Liver (tissue), 9 donors: Measurements from ENCODE around the gene PADI6. TPM values are rescaled to one million over a fixed set of nuclear protein-coding genes. Genes with fewer than 3 reads are reported as not detected.

Experiments
- DNase-seq: peaks from one replicate; pipeline ENCODE4 v3.0.0-alpha.2; 2017; ENCODE audit warnings: low spot score
- H3K27ac ChIP-seq, 2 donors: one replicate each; pipeline ENCODE4 v1.7.0; 2013; ENCODE audit warnings: inconsistent platforms in 2 of 2, low read length in 2 of 2, control low read depth in 1 of 2, low read depth in 1 of 2, mild to moderate bottlenecking in 1 of 2
- H3K27me3 ChIP-seq, 4 donors: one replicate each; pipeline versions ENCODE4 v1.6.1 to v1.7.0; 2013; ENCODE audit warnings: low read length in 3 of 4, inconsistent platforms in 1 of 4, mild to moderate bottlenecking in 1 of 4, moderate library complexity in 1 of 4; ENCODE audit not compliant: control insufficient read depth in 4 of 4, insufficient read depth in 4 of 4
- H3K36me3 ChIP-seq, 4 donors: one replicate each; pipeline versions ENCODE4 v1.6.1 to v1.7.0; 2013; ENCODE audit warnings: low read length in 3 of 4, mild to moderate bottlenecking in 3 of 4, low read depth in 1 of 4, moderate library complexity in 1 of 4; ENCODE audit not compliant: control insufficient read depth in 4 of 4, insufficient read depth in 3 of 4
- H3K4me1 ChIP-seq, 4 donors: one replicate each; pipeline versions ENCODE4 v1.6.1 to v1.7.0; 2013; ENCODE audit warnings: low read length in 3 of 4, mild to moderate bottlenecking in 3 of 4, moderate library complexity in 1 of 4; ENCODE audit not compliant: control insufficient read depth in 4 of 4, insufficient read depth in 4 of 4
- H3K4me3 ChIP-seq, 3 donors: one replicate each; pipeline versions ENCODE4 v1.6.1 to v1.7.0; 2013; ENCODE audit warnings: low read length in 3 of 3, control low read depth in 1 of 3, low read depth in 1 of 3, mild to moderate bottlenecking in 1 of 3
- H3K9ac ChIP-seq, 2 donors: one replicate each; pipeline ENCODE4 v1.7.0; 2013; ENCODE audit warnings: low read length in 2 of 2, mild to moderate bottlenecking in 2 of 2, moderate library complexity in 2 of 2, control low read depth in 1 of 2, low read depth in 1 of 2
- H3K9me3 ChIP-seq, 4 donors: one replicate each; pipeline versions ENCODE4 v1.6.1 to v1.7.0; 2013; ENCODE audit warnings: low read length in 3 of 4; ENCODE audit not compliant: control insufficient read depth in 4 of 4
- EGR1 ChIP-seq, 2 donors: IDR thresholded peaks; 2 replicates each; pipeline ENCODE4 v1.6.1; 2016 to 2018; ENCODE audit warnings: antibody characterized with exemption in 2 of 2, low read depth in 2 of 2
- GABPA ChIP-seq, 2 donors: IDR thresholded peaks in 1 of 2; conservative IDR thresholded peaks in 1 of 2; 2 replicates each; pipeline ENCODE4 v1.6.1; 2016; ENCODE audit warnings: antibody characterized with exemption in 2 of 2, mild to moderate bottlenecking in 1 of 2, moderate library complexity in 1 of 2
- HNF4A ChIP-seq, 2 donors: conservative IDR thresholded peaks; 2 replicates each; pipeline ENCODE4 v1.6.1; 2016; ENCODE audit warnings: antibody characterized with exemption in 2 of 2, mild to moderate bottlenecking in 2 of 2
- HNF4G ChIP-seq: IDR thresholded peaks from 2 replicates; pipeline ENCODE4 v1.6.1; 2016; ENCODE audit warnings: antibody characterized with exemption
- JUND ChIP-seq, 2 donors: IDR thresholded peaks; 2 replicates each; pipeline ENCODE4 v1.6.1; 2016; ENCODE audit warnings: antibody characterized with exemption in 2 of 2
- NR2F2 ChIP-seq: IDR thresholded peaks from 2 replicates; pipeline ENCODE4 v1.6.1; 2016; ENCODE audit warnings: antibody characterized with exemption
- RAD21 ChIP-seq, 2 donors: IDR thresholded peaks; 2 replicates each; pipeline ENCODE4 v1.6.1; 2016; ENCODE audit warnings: antibody characterized with exemption in 2 of 2, mild to moderate bottlenecking in 2 of 2
- RXRA ChIP-seq, 2 donors: IDR thresholded peaks; 2 replicates each; pipeline ENCODE4 v1.6.1; 2017 to 2018; ENCODE audit warnings: antibody characterized with exemption in 2 of 2, mild to moderate bottlenecking in 1 of 2
- SP1 ChIP-seq: IDR thresholded peaks from 2 replicates; pipeline ENCODE4 v1.6.1; 2018; ENCODE audit warnings: antibody characterized with exemption, mild to moderate bottlenecking
- TAF1 ChIP-seq: conservative IDR thresholded peaks from 2 replicates; pipeline ENCODE4 v1.6.1; 2016; ENCODE audit warnings: antibody characterized with exemption, mild to moderate bottlenecking
- YY1 ChIP-seq: IDR thresholded peaks from 2 replicates; pipeline ENCODE4 v1.6.1; 2016; ENCODE audit warnings: antibody characterized with exemption, mild to moderate bottlenecking
- WGBS: extraction: QIAGEN DNeasy Blood & Tissue Kit; methylation state at CpG from one replicate; pipeline ENCODE4 v1.1.7; 2013; 5-methylcytosine and 5-hydroxymethylcytosine counted together
- polyA plus RNA-seq, 2 donors: library from polyadenylated mRNA; stranded (reverse) in 1 of 2; unstranded in 1 of 2; fragments of 200-250 nt in 1 of 2; fragments of >200 nt in 1 of 2; fragmentation: Nextera tagmentation in 1 of 2; extraction: Ambion mirVana in 1 of 2; gene quantifications; one replicate each; pipeline versions ENCODE4 v1.2.1 to v1.2.3, GENCODE V29; 2013 to 2015
- total RNA-seq, 2 donors: library from RNA; depleted of rRNA; stranded (reverse); fragments of >200 nt; gene quantifications; one replicate each; pipeline ENCODE4 v1.2.3, GENCODE V29; 2014
- TF ChIP-seq, protein P1 (sequence below): IDR thresholded peaks from 2 replicates; pipeline ENCODE4 v1.6.1; 2016; ENCODE audit warnings: antibody characterized with exemption
- TF ChIP-seq, protein P2 (sequence below): IDR thresholded peaks from 2 replicates; pipeline ENCODE4 v1.6.1; 2016; ENCODE audit warnings: antibody characterized with exemption
- TF ChIP-seq, protein P3 (sequence below): IDR thresholded peaks from 2 replicates; pipeline ENCODE4 v1.6.1; 2016; ENCODE audit warnings: antibody characterized with exemption, mild to moderate bottlenecking
- TF ChIP-seq, protein P4 (sequence below): fragments of 150-350 bp; IDR thresholded peaks from 2 replicates; pipeline ENCODE4 v1.5.1; 2017; ENCODE audit warnings: improper control_type of control experiment, low read depth, low read length; ENCODE audit not compliant: missing input control
- TF ChIP-seq, protein P5 (sequence below): IDR thresholded peaks from 2 replicates; pipeline ENCODE4 v1.6.1; 2016; ENCODE audit warnings: antibody characterized with exemption
- donor health status: healthy.
- donor health status: healthy.
- donor health status: healthy.
- donor health status: healthy.
- donor health status: healthy.

The PADI6 gene
- total and polyA plus RNA-seq, 4 donors: not detected

DNA sequence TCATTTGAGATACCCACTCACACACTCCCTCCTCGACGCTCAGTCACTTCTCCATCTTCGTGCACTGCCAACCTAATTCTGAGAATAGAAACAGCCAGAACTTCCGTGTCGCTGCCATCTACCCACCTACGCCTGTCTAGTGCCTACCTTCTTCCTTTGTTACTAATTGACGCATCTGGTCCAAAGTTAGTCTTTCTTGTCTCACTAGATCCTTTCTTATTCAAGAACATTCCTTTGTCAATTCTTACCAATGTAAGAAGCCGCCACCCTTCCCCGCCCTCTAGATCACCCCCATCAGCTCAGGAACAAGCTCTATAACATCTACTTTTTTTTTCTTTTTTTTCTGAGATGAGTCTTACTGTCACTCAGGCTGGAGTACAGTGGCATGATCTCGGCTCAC, 3.7 kb downstream of the PADI6 start:
- H3K9ac ChIP-seq: no peak overlapping the region
- WGBS: 96% methylated on average over 10 of the region's 10 CpGs
- no peaks in the 10 kb centered on the region for H3K36me3 ChIP-seq
- no peak for TF ChIP-seq YY1
- no peak for TF ChIP-seq NR2F2
- TF ChIP-seq, protein P1, sequence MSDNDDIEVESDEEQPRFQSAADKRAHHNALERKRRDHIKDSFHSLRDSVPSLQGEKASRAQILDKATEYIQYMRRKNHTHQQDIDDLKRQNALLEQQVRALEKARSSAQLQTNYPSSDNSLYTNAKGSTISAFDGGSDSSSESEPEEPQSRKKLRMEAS: no peak
- TF ChIP-seq RXRA (IDR thresholded peaks at IDR 0.05): no peak
- no peak for TF ChIP-seq HNF4A (conservative IDR thresholded peaks at IDR 0.05)
- TF ChIP-seq, protein P2, sequence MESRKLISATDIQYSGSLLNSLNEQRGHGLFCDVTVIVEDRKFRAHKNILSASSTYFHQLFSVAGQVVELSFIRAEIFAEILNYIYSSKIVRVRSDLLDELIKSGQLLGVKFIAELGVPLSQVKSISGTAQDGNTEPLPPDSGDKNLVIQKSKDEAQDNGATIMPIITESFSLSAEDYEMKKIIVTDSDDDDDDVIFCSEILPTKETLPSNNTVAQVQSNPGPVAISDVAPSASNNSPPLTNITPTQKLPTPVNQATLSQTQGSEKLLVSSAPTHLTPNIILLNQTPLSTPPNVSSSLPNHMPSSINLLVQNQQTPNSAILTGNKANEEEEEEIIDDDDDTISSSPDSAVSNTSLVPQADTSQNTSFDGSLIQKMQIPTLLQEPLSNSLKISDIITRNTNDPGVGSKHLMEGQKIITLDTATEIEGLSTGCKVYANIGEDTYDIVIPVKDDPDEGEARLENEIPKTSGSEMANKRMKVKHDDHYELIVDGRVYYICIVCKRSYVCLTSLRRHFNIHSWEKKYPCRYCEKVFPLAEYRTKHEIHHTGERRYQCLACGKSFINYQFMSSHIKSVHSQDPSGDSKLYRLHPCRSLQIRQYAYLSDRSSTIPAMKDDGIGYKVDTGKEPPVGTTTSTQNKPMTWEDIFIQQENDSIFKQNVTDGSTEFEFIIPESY: no peak
- no peak for TF ChIP-seq TAF1
- no peak for TF ChIP-seq HNF4G
- TF ChIP-seq EGR1 (IDR thresholded peaks at IDR 0.05; ENCODE audit: low read depth in 2 of 2): no peak
- TF ChIP-seq GABPA (IDR thresholded peaks at IDR 0.05 in 1 of 2, conservative IDR thresholded peaks at IDR 0.05 in 1 of 2): no peak
- TF ChIP-seq JUND (IDR thresholded peaks at IDR 0.05): no peak
- no peak for TF ChIP-seq RAD21 (IDR thresholded peaks at IDR 0.05)
- TF ChIP-seq, protein P3, sequence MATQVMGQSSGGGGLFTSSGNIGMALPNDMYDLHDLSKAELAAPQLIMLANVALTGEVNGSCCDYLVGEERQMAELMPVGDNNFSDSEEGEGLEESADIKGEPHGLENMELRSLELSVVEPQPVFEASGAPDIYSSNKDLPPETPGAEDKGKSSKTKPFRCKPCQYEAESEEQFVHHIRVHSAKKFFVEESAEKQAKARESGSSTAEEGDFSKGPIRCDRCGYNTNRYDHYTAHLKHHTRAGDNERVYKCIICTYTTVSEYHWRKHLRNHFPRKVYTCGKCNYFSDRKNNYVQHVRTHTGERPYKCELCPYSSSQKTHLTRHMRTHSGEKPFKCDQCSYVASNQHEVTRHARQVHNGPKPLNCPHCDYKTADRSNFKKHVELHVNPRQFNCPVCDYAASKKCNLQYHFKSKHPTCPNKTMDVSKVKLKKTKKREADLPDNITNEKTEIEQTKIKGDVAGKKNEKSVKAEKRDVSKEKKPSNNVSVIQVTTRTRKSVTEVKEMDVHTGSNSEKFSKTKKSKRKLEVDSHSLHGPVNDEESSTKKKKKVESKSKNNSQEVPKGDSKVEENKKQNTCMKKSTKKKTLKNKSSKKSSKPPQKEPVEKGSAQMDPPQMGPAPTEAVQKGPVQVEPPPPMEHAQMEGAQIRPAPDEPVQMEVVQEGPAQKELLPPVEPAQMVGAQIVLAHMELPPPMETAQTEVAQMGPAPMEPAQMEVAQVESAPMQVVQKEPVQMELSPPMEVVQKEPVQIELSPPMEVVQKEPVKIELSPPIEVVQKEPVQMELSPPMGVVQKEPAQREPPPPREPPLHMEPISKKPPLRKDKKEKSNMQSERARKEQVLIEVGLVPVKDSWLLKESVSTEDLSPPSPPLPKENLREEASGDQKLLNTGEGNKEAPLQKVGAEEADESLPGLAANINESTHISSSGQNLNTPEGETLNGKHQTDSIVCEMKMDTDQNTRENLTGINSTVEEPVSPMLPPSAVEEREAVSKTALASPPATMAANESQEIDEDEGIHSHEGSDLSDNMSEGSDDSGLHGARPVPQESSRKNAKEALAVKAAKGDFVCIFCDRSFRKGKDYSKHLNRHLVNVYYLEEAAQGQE: no peak
- TF ChIP-seq SP1: no peak
- TF ChIP-seq, protein P4, sequence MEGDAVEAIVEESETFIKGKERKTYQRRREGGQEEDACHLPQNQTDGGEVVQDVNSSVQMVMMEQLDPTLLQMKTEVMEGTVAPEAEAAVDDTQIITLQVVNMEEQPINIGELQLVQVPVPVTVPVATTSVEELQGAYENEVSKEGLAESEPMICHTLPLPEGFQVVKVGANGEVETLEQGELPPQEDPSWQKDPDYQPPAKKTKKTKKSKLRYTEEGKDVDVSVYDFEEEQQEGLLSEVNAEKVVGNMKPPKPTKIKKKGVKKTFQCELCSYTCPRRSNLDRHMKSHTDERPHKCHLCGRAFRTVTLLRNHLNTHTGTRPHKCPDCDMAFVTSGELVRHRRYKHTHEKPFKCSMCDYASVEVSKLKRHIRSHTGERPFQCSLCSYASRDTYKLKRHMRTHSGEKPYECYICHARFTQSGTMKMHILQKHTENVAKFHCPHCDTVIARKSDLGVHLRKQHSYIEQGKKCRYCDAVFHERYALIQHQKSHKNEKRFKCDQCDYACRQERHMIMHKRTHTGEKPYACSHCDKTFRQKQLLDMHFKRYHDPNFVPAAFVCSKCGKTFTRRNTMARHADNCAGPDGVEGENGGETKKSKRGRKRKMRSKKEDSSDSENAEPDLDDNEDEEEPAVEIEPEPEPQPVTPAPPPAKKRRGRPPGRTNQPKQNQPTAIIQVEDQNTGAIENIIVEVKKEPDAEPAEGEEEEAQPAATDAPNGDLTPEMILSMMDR: no peak
- no peak for DNase-seq
- no peak overlapping the region for H3K4me3 ChIP-seq
- H3K4me1 ChIP-seq: no peaks in the 10 kb centered on the region
- no peak overlapping the region for H3K27ac ChIP-seq
- H3K9me3 ChIP-seq: no peaks in the 10 kb centered on the region
- H3K27me3 ChIP-seq: no peaks in the 10 kb centered on the region

DNA sequence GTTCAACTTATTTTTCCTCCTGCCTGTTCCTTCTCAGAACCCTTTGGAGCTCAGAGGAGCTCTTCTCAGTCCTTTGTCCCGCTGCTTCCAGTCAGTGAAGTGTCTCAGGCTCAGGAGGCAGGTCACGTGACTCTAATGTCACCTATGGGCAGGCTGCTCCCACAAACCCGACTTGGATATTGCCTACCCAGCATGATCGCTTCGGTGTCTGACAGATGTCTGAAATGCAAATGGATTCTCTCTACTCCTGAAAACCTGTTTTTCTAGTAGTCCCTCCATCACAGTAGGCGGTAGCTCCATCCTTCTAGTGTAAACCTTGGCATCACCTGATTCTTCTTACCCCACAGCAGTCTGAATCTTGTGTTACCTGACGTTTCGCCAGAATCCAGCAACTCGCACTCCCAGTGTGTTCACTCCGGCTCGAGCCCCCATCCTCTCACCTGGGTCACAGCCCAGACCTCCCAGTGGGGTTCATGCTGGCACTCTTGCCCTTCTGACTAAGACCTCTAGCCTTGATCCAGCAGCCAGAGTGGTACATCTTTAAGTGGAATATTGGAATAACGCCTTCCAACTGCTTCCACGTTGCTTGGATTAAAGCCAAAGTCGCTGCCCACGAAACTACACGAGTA, 5.4 kb downstream of the PADI6 start:
- DNase-seq: no peak
- 31% methylated on average over 16 of the region's 16 CpGs for WGBS
- H3K9me3 ChIP-seq: no peaks in the 10 kb centered on the region
- H3K9ac ChIP-seq: no peak overlapping the region
- H3K36me3 ChIP-seq: no peaks in the 10 kb centered on the region
- H3K4me3 ChIP-seq: no peak overlapping the region
- no peaks in the 10 kb centered on the region for H3K4me1 ChIP-seq
- TF ChIP-seq, protein P4: no peak
- TF ChIP-seq, protein P5, sequence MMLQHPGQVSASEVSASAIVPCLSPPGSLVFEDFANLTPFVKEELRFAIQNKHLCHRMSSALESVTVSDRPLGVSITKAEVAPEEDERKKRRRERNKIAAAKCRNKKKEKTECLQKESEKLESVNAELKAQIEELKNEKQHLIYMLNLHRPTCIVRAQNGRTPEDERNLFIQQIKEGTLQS: no peak
- TF ChIP-seq, protein P2: no peak
- TF ChIP-seq NR2F2 (no peak), HNF4G (no peak), RAD21 (IDR thresholded peaks at IDR 0.05) (no peak), HNF4A (conservative IDR thresholded peaks at IDR 0.05) (no peak), SP1 (no peak), JUND (IDR thresholded peaks at IDR 0.05) (no peak), TAF1 (no peak)
- no peak overlapping the region for H3K27ac ChIP-seq
- H3K27me3 ChIP-seq: no peaks in the 10 kb centered on the region
